COLO829 (cell line): Measurements from ENCODE around the gene P2RY14.
"Not testable (repeated sequence)": the region's sequence is repeated elsewhere in the genome, so short reads cannot be mapped to it uniquely, and the experiment has no call there.

ENCODE experiments used
- DNase-seq: peaks from one replicate; pipeline ENCODE4 v3.0.0; 2012; ENCODE audit warnings: low spot score

P2RY14 gene

DNA sequence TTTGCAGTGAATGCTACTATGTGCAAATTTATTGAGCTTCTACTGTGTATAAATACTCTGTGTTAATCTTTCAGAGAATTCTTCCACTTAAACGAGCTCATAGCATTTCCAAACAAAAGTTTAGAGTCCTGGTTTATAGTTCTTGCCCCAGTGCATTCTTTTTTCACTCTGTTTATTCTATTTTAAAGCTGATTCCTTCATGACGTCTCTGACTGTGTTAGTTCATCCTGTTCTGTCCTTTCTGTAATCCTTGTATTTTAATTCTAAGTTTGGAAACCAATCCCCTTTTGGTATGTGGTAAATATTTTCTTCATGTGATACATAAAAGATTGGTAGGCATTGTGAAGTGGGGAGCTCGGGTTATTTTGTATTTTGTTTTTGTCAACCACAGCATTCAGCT, 18.7 kb downstream of the P2RY14 start:
- no peak for DNase-seq

DNA sequence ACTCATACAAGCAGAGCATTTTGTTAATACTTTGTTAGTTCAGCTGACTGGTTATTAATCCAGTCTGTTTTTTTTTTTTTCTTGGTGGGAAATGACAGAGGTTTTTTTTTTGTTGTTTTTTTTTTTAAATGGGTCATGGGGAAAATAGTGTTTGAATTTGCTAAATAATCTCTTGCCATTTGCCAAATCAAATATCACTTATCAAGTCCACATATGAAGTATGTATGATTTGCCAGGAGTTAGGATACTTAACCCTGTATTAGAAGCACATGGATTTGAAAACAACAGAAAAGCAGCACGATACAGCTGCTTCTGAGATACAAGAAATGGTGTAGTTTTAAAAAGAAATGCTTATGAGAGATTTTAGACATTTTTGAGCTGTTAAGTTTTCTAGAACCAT, 21.6 kb downstream of the P2RY14 start:
- DNase-seq = no peak

DNA sequence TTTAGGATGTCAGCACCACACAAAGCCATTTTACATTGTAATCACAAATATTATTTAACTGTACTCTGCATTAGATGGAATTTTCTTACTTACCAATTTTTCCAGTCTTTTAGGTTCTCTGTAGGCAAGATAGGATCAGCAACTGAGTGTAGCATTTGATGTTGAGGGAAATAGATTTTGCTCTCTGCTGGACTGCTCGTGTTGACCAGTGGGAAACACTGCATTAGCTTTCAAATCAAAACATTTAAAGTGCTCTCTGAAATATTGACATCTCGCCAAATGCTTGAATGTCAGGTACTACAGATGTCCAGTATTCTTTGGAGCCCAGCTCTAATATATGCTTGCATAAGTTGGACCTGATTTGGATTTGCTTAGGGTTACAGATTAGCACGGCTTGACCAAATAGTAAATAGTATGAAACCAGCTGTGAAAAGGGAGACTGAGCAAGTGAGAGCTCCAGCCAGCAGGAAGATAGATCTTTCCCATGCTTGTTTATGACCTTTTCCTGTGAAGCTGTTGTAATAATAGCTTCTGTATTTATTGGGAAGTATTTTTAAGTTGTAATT, 29.5 kb downstream of the P2RY14 start:
- no peak for DNase-seq

DNA sequence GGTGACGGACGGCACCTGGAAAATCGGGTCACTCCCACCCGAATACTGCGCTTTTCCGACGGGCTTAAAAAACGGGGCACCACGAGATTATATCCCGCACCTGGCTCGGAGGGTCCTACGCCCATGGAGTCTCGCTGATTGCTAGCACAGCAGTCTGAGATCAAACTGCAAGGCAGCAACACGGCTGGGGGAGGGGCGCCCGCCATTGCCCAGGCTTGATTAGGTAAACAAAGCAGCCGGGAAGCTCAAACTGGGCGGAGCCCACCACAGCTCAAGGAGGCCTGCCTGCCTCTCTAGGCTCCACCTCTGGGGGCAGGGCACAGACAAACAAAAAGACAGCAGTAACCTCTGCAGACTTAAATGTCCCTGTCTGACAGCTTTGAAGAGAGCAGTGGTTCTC, 36.3 kb downstream of the P2RY14 start:
- DNase-seq = not testable (repeated sequence)

DNA sequence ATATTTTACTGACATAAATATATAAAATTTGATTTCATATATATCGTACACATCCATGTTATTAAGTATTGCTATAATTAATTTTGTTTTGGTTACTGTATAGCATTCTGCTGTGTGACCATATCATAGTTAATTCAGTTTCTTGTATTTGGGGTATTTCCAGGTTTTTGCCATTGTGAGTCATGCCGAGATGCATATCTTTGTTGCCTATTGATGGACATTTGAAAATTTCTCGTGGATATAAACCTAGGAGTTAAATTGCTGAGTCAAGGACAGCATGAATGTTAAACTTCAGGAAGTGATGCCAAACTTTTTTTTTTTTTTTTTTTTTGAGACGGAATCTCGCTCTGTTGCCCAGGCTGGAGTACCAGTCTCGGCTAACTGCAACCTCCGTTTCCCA, 41.6 kb downstream of the P2RY14 start:
- no peak for DNase-seq

DNA sequence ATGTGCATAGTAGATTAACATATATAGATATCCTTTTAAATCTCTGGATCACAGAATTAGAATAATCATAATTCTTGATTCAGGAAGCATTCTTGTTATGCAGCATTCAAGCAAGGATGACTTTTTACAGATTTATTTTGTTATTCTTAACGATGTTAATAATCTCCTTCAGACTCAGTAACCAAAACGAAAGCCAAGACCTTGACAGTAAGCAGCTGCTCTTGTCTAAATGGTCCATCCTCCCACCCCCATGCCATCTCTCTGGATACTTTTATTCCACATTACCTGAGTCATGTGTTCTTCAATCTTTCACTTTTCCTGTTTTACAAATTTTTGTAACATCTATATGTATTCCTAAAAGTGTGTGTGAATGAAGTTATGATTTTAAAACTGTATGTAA, 42.0 kb downstream of the P2RY14 start:
- DNase-seq = no peak

DNA sequence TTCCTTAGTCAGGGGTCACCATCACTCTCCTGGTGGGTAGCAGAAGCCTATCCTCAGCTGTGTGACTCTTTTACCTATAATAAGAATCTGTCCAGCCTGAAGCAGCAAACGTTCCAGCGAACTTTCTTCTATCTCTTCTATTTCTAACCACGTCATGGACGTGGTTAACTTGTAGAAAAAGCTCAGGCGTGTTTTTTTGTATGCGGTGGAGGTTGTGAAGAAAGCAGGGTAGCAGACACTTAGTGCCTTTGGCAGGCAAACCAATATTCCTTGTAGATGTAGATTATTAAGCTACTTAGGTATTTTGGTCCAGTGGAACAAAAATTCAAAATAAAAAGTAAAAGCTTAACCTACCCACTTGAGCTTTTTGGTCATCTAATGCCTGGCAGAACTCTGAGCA, 43.5 kb downstream of the P2RY14 start:
- no peak for DNase-seq

DNA sequence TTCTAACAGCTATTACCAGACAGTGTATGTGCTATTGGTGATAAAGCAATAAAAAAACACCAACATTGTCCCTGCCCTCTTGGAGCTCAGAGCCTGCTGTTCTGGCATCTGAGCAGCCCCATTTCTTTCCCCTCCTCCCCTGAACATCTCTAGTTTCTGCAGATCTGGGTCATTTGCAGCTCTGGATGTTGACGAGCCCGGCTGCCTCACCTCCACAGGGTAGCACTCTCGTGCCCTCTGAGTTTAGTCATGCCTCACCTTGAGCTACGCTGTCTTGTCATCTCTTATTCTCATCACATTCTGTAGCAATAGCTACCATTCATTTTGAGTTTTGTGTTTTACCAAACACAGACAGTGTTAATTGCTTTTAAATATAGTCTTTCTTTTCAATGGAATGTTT, 45.4 kb downstream of the P2RY14 start:
- no peak for DNase-seq

DNA sequence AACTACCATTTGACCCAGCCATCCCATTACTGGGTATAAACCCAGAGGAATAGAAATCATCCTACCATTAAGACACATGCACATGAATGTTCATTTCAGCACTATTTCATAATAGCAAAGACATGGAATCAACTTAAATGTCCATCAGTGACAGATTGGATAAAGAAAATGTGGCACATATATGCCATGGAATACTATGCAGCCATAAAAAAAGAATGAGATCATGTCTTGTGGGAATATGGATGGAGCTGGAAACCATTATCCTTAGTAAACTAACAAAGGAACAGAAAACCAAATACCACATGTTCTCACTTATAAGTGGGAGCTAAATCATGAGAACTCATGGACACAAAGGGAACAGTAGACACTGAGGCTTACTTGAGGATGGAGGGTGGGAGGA, 45.9 kb downstream of the P2RY14 start:
- not testable (repeated sequence) for DNase-seq

DNA sequence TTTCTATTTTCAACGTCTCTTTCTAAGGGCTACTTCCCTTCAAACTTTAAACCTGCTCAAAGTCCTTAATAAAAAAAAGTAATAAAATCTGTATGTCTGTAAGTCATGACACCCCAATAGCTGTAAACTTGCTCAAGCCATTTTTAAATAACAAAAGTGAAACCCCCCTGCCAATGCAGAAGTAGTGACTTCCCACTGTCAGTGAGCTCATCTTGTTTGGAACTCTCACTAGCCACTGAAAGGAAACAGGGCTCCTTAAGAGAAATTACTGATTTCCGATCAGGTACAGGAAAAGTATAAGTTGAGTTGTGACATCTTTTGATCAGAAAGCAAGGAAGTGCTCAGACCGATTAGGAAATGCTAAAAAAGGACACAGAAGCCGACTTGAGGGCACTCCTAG, 47.7 kb downstream of the P2RY14 start:
- no peak for DNase-seq

DNA sequence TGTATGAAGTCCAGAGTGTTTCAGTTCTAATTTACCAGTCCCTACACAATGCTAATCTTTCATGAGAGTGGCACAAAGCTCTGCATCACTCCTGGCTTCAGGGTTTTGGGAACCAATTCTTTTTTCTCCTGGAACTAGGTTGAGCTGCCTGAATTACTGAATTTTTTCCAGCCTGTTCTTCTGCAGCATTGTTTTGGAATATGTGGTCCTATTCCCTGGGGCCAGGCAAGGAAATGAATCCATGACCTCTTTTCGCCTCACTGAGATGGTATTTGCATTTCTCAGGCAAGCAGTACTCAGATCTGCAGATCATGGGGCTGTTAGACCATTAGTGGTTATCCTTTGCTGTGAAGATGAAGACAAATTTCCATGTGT, 49.7 kb downstream of the P2RY14 start:
- peak; percentile 79 for DNase-seq

DNA sequence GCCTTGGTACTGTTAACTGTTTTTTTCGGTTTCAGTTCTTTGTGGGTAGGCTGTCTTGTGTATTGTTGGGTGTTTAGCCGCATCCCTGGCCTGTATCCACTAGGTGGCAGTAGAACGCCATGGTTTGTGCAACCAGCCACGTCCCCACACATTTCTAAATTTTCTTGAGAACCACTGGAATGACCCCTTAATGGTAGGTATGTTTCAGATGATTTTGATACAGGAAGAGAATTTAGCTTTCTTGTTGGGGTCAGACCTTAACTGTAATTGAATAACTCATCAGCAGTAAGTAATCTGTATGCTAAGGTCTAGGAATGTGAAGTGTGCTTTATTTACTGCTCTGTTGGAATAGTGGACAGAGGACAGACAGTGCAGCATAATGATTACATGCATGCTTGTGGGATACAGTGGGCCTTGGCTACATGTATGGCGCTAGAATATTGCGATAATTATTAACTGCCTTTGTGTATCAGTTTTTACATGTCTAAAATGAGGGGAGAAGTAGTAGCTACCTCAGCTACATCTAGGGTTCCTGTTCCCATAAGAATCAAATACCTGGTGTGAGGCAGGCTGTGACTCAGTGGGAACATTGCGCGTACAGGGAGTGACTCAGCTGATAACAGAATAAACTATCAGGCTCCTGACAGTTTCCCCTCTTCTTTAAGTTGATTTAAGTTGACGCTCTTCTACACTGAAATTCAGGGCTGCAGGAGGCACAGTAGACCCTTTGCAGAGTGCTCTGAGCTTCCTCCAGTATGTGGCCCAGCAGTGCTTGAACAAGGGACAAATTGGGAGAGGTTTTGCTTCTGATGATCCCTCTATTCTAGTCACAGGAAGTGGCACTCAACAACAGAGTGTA, 50.3 kb downstream of the P2RY14 start:
- peak; percentile 90 for DNase-seq

DNA sequence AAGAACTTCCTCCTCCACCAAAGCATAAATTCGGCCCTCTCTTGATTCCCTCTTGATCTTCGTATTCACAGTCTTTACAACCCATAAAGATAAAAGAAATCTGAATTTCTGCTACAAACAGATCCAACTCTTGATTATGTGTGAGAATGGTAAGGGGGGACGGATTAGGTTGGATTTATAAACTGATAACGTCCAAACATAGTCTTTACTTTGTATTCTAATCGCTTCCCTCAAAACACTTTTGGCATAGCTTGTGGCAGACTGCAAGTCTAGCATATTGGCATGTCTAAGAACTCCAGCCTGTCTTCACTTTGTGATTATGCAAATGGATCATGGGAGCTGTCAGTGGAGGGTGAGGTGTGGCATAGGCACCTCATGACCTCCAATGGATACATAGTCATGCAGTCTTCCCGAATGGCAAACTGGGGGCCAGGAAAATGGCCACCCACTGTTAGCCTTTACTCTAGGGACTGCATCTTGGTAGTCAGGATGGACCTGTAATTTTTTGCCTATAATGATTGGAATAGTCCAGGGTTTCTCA, 51.0 kb downstream of the P2RY14 start:
- no peak for DNase-seq

DNA sequence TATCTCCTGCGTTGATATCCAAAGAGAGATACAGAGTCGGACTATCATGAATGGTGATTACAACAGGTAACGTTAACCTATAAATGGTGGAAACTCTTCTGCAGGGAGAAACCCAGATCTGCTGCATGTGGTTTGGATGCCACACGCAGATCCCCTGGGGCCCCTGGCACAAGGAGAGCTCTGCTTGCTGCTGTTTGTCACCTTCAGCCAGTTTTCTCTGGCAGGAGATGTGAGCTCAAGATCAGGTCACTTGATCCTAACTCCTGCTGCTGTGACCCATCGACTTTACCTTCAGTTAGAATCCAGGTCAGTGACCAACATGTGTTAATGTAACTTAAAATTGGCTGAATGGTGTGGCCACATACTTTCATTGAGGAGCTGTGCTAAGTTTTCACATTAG, 51.5 kb downstream of the P2RY14 start:
- no peak for DNase-seq

DNA sequence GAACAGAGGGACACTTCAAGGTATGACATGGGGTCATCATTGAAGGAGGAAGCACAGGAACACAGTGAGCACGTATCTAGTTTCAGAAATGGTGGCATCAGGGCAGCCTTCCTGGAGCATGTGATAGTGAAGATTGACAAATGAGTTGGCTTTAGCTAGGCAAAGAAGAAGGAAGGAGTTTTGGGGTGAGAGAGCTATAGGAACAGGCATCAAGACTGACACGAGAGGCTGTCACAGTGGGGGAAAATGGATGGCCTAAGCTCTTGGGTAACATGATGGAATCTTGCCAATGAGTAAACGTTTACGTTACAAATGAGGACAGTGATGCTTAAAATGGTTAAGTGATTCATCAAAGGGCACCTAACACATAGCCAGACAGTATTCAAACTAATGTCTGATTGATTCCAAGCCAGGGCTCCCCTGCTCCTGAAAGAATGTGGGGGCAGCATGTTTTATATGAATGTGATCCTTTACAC, 52.2 kb downstream of the P2RY14 start:
- peak; percentile 24 for DNase-seq

DNA sequence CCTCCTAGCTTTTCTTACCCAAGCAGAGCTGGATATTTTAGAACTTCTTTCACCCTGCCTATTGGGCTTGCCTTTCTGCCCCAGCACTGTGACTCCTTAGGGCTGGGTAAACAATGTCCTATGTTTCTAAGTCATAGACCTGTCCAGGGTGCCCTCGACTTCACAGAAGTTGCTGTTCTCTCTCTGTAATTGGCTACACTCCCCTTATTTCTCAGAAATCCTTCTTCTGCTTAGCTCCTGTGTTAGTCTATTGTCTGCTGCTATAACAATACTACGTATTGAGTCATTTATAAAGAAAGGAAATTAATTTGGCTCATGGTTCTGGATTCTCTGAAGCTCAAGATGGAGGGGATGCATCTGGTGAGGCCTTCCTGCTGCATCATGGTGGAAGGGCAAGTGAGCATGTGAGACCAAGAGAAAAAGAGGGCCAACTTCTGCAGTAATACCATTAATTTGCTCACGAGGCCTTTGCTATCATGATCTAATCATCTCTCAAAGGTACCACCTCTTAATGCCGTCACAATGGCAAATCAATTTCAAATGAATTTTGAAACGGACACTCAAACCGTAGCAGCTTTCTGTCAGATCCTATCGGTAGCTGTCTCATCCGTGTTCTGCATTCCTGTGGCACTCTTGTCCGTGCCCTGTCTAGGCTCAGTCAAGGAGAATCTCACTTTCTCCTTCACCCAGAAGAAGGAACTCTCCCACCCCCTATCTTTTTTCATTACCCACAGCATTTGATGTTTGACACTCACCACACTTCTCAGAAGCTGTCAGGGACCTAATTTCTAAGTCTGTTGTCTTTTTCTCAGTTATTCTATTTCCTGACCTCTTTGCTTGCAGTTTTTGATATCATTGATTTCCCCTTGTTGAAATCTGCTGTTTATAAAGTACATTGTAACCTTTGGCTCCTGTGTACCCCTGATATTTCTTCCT, 53.0 kb downstream of the P2RY14 start:
- DNase-seq = no peak

DNA sequence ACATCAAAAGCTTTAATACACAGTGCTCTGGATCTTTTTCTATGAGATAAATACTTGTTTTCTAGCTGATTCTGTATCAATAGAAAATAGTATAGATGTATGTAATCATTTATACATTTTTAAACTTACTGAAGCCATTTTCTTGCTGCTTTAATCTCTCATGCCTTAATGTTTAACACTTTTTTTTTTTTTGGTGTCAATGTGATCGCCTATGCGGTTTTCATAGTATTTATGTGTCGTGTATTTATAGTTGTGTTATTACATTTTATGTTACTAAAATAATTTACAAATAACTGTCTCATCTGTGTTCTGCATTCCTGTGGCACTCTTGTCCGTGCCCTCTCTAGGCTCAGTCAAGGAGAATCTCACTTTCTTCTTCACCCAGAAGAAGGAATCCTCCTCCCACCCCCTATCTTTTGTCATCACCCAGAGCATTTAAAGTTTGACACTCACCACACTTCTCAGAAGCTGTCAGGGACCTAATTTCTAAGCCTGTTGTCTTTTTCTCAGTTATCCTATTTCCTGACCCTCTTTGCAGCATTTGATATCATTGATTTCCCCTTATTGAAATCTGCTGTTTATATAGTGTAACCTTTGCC, 54.0 kb downstream of the P2RY14 start:
- no peak for DNase-seq

DNA sequence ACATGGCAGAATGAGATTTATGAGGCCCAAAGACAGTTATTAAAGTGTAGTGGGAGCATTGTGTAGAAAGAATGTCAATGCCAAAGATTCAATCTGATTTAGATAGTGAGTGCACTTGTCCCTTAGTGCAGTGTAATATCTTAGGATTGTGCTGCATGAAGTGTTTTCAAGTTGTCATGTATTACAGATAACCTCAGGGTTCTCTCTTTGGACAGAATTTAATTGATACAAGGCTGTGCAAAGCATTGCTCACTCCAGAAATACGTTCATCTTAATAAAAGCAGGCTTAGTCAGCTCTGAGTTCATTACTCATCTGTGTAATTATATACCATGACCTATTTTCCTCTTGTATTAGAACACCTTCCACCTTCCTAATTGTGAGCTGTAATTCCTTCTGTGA, 59.3 kb downstream of the P2RY14 start:
- DNase-seq = peak; percentile 48

DNA sequence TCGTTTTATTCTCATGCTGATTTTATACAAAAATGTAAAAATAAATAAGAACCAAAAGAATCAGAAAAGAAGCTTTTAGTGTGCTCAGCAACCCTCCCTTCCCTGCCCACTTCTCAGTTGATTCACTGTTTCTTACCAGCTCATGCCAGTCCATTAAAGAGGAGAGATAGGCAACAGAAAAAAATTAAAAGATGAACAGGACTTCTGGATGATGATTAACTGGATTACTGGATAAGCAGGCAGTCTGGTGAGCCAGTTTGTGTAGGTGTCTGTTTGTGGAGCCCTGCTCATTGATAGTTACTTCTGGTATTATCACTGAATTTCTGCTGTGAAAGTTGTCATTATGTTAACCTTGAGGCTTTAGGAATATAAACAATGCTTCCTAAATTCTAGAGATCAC, 60.2 kb downstream of the P2RY14 start:
- no peak for DNase-seq

DNA sequence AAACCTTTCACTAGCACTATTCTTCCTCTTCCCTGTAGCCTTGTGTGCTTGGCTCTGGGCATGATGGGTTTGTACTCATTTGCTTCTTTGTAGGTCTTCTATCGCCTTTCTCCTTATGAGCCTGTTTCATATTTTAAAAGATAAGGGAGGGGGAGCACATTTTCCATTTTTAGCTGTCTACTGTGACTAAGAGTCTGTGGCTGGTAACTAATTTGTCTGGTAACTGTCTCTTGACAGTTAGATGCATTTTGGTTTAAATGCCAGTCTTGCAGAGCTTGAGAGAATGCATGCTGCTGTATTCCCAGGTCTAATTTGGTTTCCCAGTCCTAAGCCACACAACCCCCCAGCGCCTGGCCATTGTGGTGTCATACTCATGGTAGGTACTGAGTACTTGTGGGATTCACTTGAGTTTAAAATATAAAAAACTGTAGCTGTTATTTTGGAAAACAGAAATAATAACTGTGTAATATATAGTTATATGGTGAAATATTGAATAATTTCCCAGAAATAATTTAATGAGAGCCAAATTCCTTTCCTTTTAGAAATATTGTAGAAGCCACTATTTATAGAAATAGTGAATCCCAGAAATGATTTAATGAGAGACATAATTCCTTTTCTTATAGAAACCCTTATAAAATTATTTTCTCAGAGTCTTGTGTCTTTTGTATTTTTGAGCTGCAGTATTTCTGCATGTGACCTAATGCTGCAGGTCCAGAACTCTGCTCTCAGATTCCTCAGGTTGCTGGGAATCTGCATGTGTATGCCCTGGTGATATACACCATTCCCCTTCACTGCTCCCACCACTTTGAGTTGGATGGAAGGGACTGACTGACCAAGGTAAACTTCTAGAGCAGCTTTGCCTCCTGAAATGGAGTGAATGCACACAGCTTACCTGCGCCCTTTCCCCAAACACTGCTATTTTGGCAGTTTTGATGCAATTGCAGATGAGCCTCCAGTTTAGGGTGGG, 61.4 kb downstream of the P2RY14 start:
- no peak for DNase-seq

DNA sequence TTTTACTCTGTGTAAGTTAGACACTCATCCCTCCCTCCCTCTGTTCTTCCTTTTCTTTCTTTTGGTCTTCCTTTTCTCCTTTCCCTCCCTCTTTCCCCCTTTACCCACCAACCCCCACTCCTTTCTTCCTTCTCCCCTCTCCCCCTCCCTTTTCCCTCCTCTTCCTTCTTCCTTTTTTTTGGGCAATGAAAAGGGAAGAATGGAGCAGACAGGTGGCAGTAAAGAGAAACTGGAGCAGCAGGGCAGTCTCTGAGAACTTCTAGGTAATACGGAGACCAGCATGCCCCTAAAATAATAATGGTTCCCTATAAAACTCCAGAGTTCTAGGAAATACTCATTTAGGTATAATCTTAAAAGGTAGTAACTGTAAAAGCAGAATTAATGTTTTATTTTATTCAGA, 63.9 kb downstream of the P2RY14 start:
- DNase-seq = no peak
